Measurements from ENCODE around the gene DLG2.

The DLG2 gene

DNA sequence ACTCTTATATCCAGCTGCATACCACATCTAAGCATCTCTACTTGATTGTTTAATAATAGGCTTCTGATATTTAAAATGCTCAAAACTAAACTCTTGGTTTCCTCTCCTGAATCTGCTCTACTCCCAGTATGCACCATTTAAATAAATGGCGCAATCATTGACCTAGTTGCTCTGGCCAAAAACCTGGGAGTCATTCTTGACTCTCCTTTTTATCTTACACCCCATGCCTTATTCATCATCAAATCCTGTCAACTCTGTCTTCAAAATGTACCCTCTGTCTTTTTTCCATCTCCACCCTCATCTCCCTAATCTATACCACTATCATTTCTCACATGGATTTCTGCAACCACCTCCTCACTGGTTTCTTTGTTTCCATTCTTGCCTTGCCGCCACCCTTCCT lies 1941.4 kb downstream of the DLG2 start:
- no peak for DNase-seq

DNA sequence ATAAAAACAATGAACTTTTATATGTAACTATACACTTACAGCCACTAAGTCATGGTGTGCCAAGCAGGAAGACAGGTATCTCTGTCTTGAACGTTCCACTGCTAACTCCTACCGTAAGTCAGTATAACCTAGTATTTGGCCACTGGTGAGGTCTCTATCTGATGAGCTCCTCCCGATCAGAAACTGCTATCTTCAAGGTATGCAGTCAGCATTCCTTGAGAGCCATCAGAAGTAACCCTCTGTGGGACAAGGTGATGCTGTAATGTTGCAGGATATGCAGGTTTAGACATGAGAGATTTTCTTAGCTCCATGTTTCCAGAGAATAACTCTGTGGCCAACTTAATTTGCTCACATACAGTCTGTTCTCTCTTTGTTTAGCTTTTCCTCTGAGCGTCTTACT lies 1943.1 kb downstream of the DLG2 start:
- DNase-seq: no peak

DNA sequence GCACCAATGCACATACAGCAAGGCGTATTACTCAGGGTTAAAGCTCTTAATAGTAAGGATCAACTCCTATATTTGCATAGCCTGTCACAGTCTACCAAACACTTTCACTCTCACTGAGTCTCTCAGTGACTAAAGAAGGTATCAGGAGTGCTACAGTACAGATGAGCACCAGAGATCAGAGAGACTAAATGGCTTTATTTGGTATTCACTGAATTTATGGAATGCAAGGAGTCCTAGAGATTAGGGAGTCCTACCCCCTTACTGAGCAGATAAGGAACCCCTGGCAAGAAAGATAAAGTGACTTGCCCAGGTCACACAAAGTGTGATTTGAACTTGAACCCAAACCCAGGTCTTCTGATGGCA lies 1944.6 kb downstream of the DLG2 start:
- no peak for DNase-seq

DNA sequence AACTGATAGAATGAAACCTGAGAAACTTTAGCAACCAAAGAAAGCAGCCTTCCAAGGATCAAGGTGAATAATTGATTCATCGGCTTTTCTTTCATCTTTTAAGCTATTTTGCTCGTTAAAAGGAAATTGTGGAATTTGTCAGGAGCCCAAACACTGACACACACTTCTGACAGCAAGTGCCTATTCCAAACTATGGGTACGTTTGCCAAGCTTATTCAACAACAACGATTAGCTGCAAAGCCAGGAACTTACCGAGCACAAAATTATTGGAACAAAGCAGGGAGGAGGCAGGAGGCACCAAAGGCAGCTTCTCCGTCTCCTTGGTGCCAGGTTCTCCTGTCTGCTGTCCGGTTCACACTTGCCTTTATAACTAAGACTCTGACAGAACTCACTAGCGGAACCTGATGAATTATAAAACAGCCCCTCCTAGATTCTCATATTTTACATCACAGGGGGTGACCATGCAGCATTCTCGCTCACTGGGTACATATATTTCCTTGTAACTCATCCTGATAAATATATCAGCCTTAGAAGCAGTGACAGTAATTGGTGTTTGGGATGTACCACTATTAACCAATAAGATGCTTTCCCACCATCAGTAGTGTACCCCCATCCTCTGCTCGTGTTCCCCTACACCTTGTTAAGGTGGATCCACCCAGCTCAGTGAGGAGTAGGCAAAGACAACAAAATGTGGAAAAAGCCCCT lies 1945.1 kb downstream of the DLG2 start:
- DNase-seq: no peak

DNA sequence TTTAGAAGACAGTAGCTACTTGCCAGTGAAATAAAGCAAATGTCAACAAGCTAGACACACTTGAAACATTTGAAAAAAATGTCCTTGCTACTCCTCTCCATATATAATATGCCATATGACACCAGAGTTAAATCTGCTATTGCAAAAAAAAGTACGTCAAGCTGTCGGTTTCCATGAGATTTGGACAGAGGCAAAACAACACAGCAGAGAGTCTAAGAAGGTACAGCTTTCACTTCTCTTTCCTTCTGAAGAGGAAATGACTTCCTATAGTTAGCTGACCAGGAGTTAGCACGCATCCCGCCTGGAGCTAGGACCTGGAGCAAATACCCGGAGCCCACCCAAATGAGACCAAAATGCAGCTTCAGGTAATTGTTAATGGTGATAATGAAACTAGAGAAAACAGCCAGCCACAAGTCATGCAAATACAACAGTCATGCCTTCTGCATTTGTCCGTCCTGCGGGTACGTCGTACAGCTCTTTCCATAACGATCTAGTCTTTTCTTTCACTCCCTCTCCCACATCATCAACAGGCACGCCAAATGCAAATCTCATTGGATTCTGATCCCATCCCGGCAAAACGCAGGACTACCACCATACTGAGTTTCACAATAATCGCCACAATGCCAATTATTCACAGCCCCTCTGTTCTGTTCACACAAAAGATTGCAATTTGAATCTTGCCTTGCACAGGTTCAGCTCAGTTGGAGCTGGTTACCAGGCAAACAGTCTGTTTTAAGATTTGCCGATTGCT lies 1945.9 kb downstream of the DLG2 start:
- DNase-seq: no peak

DNA sequence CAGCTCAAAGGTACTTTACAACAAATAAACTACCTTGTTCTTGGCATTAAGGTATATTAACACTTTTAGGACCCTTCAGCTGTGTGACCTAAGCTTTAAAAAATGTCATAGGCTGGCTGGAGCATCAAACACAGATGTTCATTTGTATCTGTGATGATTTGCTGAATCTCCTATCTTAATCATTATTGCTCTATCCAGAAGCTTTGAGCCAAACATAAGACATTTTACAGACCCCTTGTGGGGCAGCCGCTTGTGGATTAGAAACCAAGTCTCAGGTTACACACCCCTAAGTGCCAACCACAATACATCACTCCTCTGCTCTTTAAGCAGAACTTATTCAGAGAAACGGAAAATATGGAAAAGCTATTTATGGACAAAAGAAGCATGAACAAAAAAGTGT lies 1946.8 kb downstream of the DLG2 start:
- DNase-seq: no peak

DNA sequence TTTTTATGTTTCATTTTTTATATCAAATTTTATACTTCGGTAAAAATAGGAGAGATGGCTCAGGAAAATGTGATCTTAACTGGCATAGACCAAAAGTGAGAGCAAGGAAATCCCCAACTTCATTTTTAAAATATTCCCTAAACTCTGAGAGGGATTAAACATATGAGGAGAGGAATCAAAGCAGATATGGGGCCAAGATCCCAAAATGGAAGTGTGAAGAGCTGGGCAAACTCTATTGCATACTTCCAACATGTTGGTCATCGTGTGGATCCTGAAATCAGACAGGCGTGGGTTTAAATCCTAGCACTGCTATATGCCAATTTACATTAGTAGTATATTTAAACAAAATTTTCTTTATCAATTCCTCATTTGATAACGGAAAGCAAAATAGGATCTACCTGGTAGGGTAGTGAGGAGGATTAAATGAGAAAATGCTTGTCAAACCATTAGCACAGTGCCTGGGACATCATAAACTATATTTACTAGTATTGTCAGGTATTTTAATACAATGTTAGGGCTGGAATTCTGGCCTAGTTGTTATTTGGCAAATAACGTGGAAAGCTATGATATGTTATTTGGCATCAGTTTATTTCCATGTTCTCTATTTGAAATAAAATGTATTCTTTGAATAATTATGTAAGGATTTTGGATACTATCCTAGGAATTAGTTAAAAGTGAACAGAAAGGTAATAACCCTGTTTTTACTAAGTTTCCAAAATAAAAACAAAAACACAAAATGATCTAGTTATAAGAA lies 1948.1 kb downstream of the DLG2 start:
- no peak for DNase-seq

DNA sequence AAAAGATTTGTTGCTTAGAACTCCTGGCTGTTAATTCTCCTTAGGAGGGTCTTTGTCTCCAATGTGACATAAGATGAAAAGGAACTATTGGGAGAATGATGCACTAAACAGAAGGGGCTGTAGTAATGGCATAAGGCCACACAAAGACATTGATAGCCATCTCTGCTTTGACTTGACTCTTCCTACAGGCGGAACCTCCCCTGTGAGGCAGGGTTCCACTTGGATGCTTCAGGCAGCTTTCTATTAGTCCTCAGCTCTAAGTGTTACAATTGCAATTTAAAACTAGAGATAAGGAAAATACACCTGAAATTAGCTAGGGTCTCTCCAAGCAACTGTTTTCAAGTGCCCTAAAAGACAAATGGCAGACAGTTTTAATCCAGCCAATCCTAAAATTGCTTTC lies 1949.4 kb downstream of the DLG2 start:
- no peak for DNase-seq

DNA sequence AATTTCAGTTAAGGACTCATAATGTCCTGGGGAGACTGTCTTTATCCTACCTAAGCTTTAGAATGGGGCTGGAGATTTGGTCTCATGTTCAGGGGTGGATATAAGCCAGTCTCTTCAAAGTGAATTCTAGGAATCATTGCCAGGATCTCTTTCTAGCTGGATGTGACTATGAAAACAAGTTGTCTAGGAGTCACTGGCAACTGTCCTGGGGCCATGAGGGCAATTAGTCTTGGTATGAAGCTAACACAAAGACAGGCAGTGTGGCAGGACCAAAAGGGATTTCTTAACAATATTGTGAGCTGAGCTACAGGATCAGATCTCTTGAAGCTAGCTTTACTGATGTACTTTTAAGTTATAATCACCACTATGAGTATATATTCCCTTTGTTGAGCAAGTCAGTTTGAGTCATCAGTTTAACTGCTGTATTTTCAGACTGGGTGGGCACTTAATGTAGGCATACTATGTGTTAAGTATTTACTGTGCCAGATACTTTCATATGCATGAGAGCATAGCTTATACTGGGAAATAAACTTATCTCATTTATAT lies 1951.0 kb downstream of the DLG2 start:
- no peak for DNase-seq

DNA sequence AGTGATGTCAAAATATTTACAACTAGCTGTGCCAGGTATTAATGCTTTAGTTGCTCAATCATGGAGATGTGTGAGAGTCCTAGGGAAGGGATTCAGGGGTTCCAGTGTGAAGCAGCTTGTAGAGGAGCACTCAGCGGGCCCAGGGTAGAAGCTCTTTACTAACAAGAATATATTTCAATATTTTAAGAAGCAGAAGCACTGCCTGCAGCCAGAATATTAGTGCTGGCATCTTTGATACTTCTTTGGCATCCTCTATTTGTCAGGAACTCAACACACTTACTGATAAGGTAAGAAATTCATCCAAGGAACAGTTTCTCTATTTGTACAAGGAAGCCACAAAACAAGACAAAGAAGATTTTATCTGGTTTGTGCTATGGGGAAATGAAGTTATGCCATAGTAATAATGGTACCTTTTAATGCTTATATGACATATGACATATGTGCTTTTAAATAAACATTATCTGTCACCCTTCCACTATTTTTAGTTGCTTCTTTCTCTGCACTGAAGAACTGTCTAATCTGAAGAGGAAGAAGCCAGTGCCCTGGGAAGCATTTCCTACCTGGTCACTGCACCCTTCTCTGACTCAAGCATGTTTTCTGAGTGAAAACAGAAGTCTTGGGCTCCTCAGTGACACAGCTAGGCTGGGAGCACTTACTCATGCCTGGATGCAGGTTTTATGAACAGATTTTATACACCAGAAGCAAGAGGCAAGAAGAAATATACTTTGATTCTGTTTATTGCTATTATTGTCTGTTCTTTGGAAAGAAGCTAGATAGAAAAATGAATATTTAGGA lies 1952.8 kb downstream of the DLG2 start:
- DNase-seq: no peak

DNA sequence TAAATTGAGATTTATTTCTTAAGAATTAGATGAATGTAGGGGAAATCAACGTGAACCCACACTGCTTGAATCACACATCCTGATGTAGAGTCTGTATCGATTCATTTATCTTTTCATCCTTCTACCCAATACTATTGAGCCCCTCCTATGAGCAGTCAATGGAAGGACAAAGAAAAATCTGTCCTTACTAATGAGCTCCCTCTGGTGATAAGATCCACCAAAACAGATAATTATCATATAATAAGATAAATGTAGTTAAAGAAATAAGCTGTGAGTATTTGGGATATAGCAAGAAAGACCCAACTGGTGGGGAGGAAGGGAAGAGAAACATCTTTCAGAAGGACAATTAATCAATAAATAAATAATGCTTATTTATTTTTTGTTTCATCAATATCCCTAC lies 1955.9 kb downstream of the DLG2 start:
- no peak for DNase-seq

DNA sequence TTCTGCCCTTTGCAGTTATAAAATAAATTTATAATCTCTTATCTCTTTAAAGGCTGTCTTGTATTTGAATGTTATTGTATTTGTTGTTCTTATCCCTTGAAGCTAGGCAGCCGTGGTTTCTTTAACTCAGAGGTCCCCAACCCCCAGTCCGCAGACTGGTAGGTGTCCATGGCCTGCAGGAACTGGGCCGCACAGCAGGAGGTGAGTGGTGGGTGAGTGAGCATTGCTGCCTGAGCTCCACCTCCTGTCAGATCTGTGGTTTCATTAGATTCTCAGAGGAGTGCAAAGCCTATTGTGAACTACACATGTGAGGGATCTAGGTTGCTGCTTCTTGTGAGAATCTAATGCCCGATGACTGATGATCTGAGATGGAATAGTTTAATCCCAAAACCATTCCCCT lies 1961.0 kb downstream of the DLG2 start:
- DNase-seq: no peak

DNA sequence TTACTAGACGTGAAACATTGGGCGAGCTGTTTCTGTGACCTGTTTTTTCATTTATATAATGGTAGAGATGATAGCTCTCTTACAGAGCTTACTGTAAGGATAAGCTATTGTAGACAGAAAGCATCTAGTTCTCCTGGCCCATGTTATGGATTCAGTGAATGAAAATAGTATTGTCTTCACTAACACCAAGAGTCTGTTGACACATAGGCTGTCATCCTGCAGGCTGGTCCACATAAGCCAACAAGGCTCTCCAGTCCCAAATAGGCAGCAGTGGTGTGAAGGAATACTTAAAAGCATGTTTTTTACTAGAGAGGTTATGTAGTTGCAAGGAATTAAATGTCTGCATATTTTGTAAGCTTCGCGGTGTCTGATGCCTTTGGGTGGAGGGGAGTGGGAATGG lies 1963.2 kb downstream of the DLG2 start:
- no peak for DNase-seq

DNA sequence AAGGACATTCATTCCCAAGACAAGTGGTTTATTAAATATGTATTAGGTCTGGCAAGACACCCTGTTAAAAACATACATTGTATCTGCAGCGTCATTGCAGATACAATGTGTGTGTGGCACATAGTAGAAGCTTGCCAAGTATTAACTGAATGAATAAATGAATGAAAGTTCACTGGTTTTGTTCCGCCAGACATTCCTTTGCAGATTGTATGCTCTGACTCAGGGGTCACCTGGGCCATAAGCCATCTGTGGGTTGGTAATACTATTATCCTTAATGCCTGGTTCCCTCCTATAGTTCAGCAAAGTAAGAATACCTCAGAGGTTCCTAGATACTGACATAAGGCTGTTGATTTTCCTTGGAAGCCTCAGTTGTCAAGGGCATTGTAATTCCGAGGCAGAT lies 1963.7 kb downstream of the DLG2 start:
- no peak for DNase-seq

DNA sequence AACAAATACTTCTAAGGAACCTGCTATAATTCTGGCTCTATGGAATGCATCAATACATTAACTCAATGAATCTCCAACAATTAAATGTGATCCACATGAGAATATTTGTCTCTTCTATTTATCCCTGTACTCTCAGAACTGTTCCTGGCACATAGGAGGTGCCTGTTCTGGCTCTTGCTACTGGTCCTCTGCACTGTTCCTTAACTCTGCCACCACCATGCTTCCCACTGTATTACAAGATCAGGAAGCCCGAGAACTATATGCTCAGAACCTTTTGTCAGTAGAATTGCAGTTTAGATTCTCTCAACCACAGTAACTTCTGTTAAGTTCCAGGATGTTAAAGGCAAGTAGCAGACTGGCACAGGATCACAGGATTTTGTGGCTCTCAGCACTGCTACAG lies 1964.7 kb downstream of the DLG2 start:
- DNase-seq: no peak

DNA sequence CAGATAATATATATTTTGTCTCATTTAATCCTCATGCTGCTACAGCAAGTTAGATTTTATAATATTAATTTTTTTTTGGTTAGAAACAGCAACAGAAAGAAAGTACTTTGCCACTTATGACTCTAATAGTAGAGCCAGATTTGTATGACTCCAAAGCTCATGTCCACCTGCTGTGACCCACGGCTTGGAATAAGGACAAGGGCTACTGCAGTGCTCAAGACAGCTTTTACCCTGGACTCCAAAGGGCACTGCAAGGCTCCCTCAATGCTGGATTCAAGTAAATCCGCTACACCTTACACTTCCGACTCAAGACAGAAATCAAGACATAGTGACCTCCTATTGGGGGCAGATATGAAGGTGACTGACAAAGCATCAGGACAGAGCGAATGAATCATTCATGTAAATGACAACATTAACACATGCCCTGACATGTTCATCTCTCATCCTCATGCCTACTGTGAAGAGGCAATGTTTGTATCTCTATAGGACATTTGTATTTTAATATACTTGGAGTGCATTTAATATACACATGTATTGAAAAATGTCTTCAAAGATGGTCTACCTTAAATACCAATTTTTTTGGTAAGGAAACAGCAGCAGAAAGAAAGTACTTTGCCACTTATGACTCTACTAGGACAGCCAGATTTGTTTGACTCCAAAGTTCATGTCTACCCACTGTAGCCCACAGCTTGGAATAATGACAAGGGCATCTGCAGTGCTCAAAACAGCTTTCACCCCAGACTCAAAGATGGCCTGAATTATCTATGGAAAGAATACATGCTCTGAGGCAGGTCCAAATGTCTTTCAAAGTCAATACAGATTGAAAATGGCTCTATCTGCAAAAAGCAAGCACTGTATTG lies 1965.4 kb downstream of the DLG2 start:
- no peak for DNase-seq

DNA sequence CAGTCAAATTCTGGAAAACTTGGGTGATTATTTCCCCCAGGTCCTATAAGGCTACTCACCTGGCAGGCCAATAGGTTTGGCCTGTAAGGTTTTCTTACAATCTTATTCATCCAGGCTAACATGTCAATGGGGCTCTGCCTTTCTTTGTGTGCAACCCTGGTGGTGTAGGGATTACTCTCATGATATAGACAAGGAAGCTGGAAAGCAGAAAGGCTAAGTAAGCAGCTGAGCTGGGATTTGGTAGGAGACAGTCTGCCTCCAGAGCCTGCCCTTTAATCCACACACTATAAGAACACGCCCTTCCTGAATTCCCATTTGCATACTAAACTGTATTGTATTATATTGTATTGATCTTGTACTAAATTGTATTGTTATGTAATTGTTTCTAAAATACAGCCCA lies 1967.7 kb downstream of the DLG2 start:
- no peak for DNase-seq

DNA sequence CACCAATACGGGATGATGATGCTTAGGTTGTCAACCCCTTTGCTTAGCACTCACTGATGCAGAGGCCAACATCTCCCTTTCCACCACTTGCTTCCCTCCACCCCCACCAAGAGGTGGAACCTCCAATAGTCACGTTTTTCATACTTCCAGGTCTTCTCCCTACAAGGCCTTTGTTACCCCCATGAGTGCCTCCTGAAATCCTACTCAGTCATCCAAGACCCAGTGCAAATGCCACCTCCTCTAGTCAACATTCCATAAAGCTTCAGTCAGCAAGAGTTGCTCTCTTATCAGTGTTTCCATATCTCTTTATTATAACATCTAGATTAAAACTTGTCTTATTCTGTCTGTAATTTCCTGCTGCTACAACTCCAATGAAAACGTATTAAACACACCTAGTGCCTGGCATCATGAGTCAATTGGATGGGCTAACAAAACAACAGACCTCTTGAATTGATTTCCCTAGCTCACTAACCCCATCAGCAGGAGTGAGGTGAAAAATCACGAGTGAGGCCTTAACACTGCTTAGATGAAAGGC lies 1970.3 kb downstream of the DLG2 start:
- DNase-seq: no peak

DNA sequence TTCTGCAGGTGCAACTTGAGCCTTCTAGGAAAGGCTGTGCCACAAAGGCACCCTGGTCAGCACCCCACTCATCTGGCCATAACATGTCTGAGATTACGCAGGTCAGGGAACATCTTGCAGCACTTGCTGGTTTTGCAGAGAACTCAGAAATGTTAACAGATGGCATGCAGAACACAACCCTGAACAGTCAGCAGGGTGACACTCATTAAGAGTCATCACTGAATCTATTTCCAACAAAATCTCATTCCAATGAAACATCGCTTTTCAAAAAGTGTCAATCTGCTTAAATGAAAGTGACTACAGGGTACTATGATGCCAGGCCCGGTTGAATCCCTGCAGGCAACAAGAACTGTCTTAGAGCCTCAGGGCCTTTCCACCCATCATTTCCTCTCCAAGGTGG lies 1971.2 kb downstream of the DLG2 start:
- no peak for DNase-seq

DNA sequence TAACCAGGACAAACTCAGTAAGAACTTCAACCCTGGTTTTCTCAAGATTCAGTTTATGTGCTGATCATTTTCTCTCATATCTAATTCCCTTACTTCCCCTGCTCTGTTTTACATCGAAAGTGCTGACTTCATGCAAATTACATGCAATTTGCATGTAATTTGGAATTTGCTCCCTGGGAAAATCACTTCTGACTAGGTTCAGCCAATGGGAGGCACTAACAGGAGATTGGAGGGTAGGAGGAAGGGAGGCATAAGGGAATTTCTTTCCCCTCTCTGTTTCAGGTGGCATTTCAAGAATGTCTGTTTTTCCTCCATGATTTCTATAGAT lies 1977.7 kb downstream of the DLG2 start:
- no peak for DNase-seq

DNA sequence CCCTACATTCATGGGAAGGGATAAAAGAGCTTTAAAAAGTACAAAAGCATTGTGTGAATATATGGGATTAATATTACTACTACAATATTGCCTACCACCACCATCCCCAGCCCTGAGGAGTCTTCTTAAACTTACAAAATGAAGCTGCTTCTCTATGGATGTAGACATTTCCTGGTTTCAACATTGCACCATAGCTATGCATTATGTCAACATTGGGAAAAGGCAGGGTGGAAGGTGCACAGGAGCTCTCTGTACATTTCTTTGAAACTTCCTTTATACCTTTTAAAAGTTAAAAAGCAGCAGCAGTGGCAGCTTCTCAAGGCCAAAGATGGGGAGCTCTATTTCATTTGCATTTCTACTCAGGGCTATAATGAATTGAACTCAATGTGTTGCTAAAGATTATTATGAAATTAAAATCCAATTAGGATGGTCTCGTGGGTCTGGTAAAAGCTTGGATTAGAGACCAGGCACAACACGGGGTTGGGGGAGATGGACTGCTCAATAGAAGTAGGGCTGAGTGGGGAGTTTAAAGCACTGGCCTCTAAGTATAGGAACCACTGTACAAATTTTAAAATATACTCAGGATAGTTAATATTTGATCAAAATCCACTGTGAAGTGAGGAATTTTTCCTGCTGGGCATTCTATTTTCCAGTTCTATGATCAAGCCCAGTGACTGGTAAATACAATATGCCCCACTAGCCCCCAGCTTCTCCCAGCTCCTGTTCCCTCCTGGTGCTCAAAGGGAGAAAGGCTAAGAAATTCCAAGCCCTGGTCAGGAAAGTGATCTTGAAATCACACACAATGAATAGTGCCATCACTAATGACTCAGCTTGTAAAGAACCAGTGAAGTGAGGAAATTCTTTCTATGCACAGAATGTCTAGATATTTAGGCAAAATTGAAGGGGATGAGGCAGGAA lies 1978.3 kb downstream of the DLG2 start:
- no peak for DNase-seq

Measured in stimulated activated CD4-positive, alpha-beta T cell treated with anti-CD3 and anti-CD28 coated beads, Interleukin-1b, Interleukin-23, amount 100 ng/mL, for 48 hours (primary cell).